Spleen (tissue), 11 donors: Measurements from ENCODE around the gene CA10. TPM values are rescaled to one million over a fixed set of nuclear protein-coding genes. Genes with fewer than 3 reads are reported as not detected.

Experiments used
- DNase-seq: peaks from one replicate; pipeline ENCODE4 v3.0.0-alpha.2; 2020
- H3K27ac ChIP-seq, 8 donors: fragments of 200-600 bp; sonication (generic) in 7 of 8; 1 replicate in 4 of 8; 2 replicates in 4 of 8; pipeline versions ENCODE4 v1.5.0 to v1.8.0; 2016 to 2021; ENCODE audit warnings: inconsistent platforms in 4 of 8, mild to moderate bottlenecking in 4 of 8, moderate library complexity in 1 of 8
- H3K27me3 ChIP-seq, 7 donors: fragments of 200-600 bp; sonication (generic) in 6 of 7; replicated peaks in 1 of 7; 1 replicate in 4 of 7; 2 replicates in 3 of 7; pipeline versions ENCODE4 v1.5.0 to v1.8.0; 2016 to 2021; ENCODE audit warnings: inconsistent platforms in 3 of 7, mild to moderate bottlenecking in 1 of 7
- H3K36me3 ChIP-seq, 6 donors: fragments of 200-600 bp; sonication (generic) in 5 of 6; 1 replicate in 4 of 6; 2 replicates in 2 of 6; pipeline versions ENCODE4 v1.5.0 to v1.8.0; 2016 to 2021; ENCODE audit warnings: inconsistent platforms in 2 of 6
- H3K4me1 ChIP-seq, 6 donors: fragments of 200-600 bp; sonication (generic) in 5 of 6; 1 replicate in 3 of 6; 2 replicates in 3 of 6; pipeline versions ENCODE4 v1.5.0 to v1.8.0; 2016 to 2021; ENCODE audit warnings: inconsistent platforms in 3 of 6
- H3K4me3 ChIP-seq, 8 donors: fragments of 200-600 bp; sonication (generic) in 7 of 8; 1 replicate in 4 of 8; 2 replicates in 4 of 8; pipeline versions ENCODE4 v1.5.0 to v1.8.0; 2016 to 2021; ENCODE audit warnings: inconsistent platforms in 4 of 8, mild to moderate bottlenecking in 4 of 8, moderate library complexity in 2 of 8
- H3K9me3 ChIP-seq, 8 donors: fragments of 200-600 bp; sonication (generic) in 7 of 8; 1 replicate in 4 of 8; 2 replicates in 4 of 8; pipeline versions ENCODE4 v1.5.0 to v1.8.0; 2016 to 2021; ENCODE audit warnings: inconsistent platforms in 4 of 8
- POLR2A ChIP-seq, 3 donors: fragments of 450-650 bp; IDR thresholded peaks; one replicate each; pipeline ENCODE4 v1.5.1; 2017; ENCODE audit warnings: antibody characterized with exemption in 3 of 3, mild to moderate bottlenecking in 1 of 3
- POLR2AphosphoS5 ChIP-seq, 3 donors: sonication (generic); formaldehyde crosslinking; IDR thresholded peaks; one replicate each; pipeline ENCODE4 v1.5.1; 2017; ENCODE audit warnings: antibody characterized with exemption in 3 of 3
- WGBS, 5 donors: extraction: QIAGEN DNeasy Blood & Tissue Kit in 3 of 5; methylation state at CpG; one replicate each; pipeline versions ENCODE4 v1.1.5 to v1.1.7; 2013 to 2018; 5-methylcytosine and 5-hydroxymethylcytosine counted together
- intact Hi-C: fragments of 100-400 bp; cut with DNase I; formaldehyde crosslinking; loops from one replicate; pipeline ENCODE4 v1.15.0; 2023; ENCODE audit warnings: low total_unique reads
- polyA plus RNA-seq, 3 donors: library from polyadenylated mRNA; stranded (reverse); fragments of 200-250 nt; gene quantifications; one replicate each; pipeline ENCODE4 v1.2.1, GENCODE V29; 2013
- total RNA-seq, 7 donors: library from RNA; depleted of rRNA in 3 of 7; stranded (reverse); fragments of >200 nt in 3 of 7; fragmentation: NEBNext Ultra II Directional in 4 of 7; extraction: Animal tissue kit (Norgen Biotek cat#: 25700) in 4 of 7; gene quantifications; one replicate each; pipeline versions ENCODE4 v1.1.0 to v1.2.1, GENCODE V29; 2016 to 2021
- TF ChIP-seq, protein P1 (sequence below), 11 experiments: fragments of 200-600 bp in 7 of 11; fragments of 450-650 bp in 4 of 11; sonication (generic) in 4 of 11; IDR thresholded peaks in 8 of 11; conservative IDR thresholded peaks in 3 of 11; 1 replicate in 7 of 11; 2 replicates in 4 of 11; pipeline versions ENCODE4 v1.4.0 to v1.8.0; 2016 to 2021; ENCODE audit warnings: antibody characterized with exemption in 11 of 11, inconsistent platforms in 4 of 11, mild to moderate bottlenecking in 1 of 11
- donor health status: healthy with polysubstance abuse.
- donor health status: DM: no; HTN: no; CAD: no; lungs with moderate emphysema.
- donor health status: DM: no; HTN: no; CAD: no.
- donor health status: Bipolar disorder and iron deficiency.
- donor health status: healthy.
- donor health status: DM: no; HTN: no; CAD: no.
- donor health status: DM: yes; HTN: yes; CAD: no.

Gene CA10
- total and polyA plus RNA-seq, 10 donors, result 0.19 to 0.22 TPM; not detected in 8

DNA sequence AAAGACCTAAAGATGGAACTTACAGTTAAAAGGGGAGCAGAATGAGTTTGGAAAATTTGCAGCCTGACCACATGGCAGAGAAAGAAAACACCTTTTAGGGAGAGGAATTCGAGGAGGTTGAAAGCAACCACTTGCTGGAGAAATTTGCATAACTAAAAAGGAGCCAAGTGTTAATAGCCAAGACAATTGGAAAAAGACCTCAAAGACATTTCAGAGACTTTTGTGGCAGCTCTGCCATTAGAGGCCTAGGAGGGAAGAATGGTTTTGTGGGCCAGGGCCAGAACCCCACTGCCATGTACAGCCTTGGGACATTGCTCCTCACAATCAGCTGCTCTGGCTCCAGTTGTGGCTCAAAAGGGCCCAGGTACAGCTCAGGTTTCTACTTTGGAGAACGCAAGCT is 559.7 kb downstream of the CA10 start:
- Histone ChIP-seq H3K9me3 (no peaks in the 10 kb centered on the region), H3K4me1 (no peaks in the 10 kb centered on the region), H3K4me3 (no peak overlapping the region), H3K27me3 (peaks cover 0 to 10% (median 0%) of the 10 kb centered on the region in 7 donors), H3K36me3 (no peaks in the 10 kb centered on the region), H3K27ac (no peak overlapping the region)
- 55 to 68% (median 65%) methylated on average over 2 of the region's 2 CpGs for WGBS, 5 donors
- intact Hi-C loops, result no loop called here
- TF ChIP-seq, protein P1, sequence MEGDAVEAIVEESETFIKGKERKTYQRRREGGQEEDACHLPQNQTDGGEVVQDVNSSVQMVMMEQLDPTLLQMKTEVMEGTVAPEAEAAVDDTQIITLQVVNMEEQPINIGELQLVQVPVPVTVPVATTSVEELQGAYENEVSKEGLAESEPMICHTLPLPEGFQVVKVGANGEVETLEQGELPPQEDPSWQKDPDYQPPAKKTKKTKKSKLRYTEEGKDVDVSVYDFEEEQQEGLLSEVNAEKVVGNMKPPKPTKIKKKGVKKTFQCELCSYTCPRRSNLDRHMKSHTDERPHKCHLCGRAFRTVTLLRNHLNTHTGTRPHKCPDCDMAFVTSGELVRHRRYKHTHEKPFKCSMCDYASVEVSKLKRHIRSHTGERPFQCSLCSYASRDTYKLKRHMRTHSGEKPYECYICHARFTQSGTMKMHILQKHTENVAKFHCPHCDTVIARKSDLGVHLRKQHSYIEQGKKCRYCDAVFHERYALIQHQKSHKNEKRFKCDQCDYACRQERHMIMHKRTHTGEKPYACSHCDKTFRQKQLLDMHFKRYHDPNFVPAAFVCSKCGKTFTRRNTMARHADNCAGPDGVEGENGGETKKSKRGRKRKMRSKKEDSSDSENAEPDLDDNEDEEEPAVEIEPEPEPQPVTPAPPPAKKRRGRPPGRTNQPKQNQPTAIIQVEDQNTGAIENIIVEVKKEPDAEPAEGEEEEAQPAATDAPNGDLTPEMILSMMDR (IDR thresholded peaks at IDR 0.05 in 8 of 11, conservative IDR thresholded peaks at IDR 0.05 in 3 of 11), result no peak
- TF ChIP-seq POLR2A (IDR thresholded peaks at IDR 0.05) (no peak), POLR2AphosphoS5 (IDR thresholded peaks at IDR 0.05) (no peak)
- DNase-seq, result no peak

DNA sequence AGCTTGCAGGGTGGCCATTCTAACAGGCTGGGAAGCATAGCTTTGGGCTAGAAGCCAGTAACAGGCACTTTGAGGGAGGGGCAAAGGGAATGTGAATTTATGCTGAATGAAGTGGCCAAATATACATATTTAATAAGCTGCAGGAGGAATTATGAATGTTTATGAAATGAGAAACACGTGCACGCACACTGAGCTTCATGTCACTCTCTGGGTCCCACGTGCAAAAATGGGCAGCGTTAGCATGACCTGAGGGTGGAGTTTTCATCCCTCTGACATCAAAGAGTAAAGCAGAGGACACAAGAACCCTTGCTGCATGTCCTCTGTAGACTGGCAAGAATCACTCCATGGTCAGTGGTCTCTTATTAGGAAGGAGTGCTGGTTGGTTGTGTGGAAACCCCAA is 561.2 kb downstream of the CA10 start:
- intact Hi-C loops, result no loop called here
- Histone ChIP-seq H3K27ac (no peak overlapping the region), H3K9me3 (no peaks in the 10 kb centered on the region), H3K27me3 (peaks cover 0 to 10% (median 0%) of the 10 kb centered on the region in 7 donors), H3K36me3 (no peaks in the 10 kb centered on the region), H3K4me1 (no peaks in the 10 kb centered on the region), H3K4me3 (no peak overlapping the region)
- 86 to 97% (median 95%) methylated on average over 4 of the region's 4 CpGs for WGBS, 5 donors
- TF ChIP-seq POLR2AphosphoS5 (IDR thresholded peaks at IDR 0.05) (no peak), POLR2A (IDR thresholded peaks at IDR 0.05) (no peak)
- TF ChIP-seq, protein P1 (IDR thresholded peaks at IDR 0.05 in 8 of 11, conservative IDR thresholded peaks at IDR 0.05 in 3 of 11), result no peak
- no peak for DNase-seq

DNA sequence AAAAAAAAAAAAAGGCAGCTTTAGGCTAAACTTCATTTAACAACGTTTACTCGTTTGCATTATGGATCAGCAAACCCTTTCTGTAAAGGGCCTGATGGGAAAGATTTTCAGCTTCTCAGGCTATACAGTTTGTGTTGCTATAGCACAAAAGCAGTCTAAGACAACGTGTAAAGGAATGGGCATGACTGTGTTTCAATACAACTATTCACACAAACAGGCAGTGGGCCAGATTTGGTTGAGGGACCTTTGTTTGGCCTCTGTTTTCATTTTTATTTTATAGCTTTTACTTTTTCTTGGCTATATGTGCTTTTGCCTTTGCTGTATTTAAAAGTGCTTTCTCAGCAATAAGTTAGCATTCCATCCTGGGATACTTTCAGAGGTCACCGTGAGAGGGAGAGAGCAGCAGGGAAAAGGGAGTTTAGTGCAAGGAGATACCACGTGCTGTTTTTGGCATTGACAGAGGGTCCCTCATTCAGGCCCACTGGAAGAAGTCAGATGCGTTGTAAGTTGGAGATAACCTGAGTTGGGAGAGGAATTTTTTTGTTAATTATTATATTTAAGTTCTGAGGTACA is 562.6 kb downstream of the CA10 start:
- H3K36me3 ChIP-seq, result no peaks in the 10 kb centered on the region
- H3K27ac ChIP-seq, result no peak overlapping the region
- no peak overlapping the region for H3K4me3 ChIP-seq
- intact Hi-C loops, result no loop called here
- H3K27me3 ChIP-seq, result peaks cover 0 to 14% (median 0%) of the 10 kb centered on the region in 7 donors
- no peaks in the 10 kb centered on the region for H3K4me1 ChIP-seq
- TF ChIP-seq POLR2AphosphoS5 (IDR thresholded peaks at IDR 0.05) (no peak), POLR2A (IDR thresholded peaks at IDR 0.05) (no peak)
- TF ChIP-seq, protein P1 (IDR thresholded peaks at IDR 0.05 in 8 of 11, conservative IDR thresholded peaks at IDR 0.05 in 3 of 11), result no peak
- no peaks in the 10 kb centered on the region for H3K9me3 ChIP-seq
- DNase-seq, result no peak
- 71 to 79% (median 76%) methylated on average over 6 of the region's 6 CpGs for WGBS, 5 donors

DNA sequence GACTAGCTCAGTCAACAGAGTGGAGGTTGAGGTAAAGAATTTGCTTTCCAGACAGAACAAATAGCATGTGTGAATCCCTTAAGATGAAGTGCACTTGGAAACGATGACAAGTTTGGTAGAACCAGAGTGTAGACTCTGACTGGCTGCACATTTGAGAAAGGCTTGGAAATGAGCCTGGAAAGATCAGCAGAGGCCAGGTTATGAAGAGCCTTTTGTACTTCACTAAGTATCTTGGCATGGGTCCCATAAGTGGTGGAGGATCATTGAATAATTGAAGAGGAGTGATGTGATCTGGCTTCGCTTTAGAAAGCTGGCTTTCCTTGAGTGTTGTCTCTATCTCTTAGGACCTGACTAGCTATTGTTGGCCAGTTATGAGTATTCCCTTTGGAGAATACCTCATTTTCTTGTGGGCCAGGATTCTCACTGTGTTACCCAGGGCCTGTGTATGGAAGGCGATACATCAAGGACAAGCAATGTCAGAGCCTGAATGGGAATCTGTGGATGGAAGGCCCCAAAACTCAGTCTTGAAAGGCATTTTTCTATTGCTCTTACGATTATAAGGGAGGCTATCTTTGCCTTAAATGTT is 568.4 kb downstream of the CA10 start:
- Histone ChIP-seq H3K9me3 (peaks cover 0 to 29% (median 20%) of the 10 kb centered on the region in 8 donors), H3K27me3 (peaks cover 0 to 8% (median 0%) of the 10 kb centered on the region in 7 donors), H3K27ac (no peak overlapping the region), H3K4me3 (no peak overlapping the region), H3K36me3 (no peaks in the 10 kb centered on the region), H3K4me1 (no peaks in the 10 kb centered on the region)
- TF ChIP-seq POLR2A (IDR thresholded peaks at IDR 0.05) (no peak), POLR2AphosphoS5 (IDR thresholded peaks at IDR 0.05) (no peak)
- TF ChIP-seq, protein P1 (IDR thresholded peaks at IDR 0.05 in 8 of 11, conservative IDR thresholded peaks at IDR 0.05 in 3 of 11), result no peak
- 58 to 74% (median 67%) methylated on average over 4 of the region's 4 CpGs for WGBS, 5 donors
- intact Hi-C loops, result no loop called here
- no peak for DNase-seq
